DND-41 (cell line): ENCODE measurements around the gene FIBCD1.

Source experiments
- ATAC-seq: fragments of 200-7000 bp; cut with Tn5 transposase; 3 replicates; pipeline ENCODE4 v1.9.1; 2021; ENCODE audit warnings: low read depth; ENCODE audit not compliant: insufficient read depth
- DNase-seq: peaks from one replicate; pipeline ENCODE4 v3.0.0-alpha.2; 2020
- H2AFZ ChIP-seq: 2 replicates; pipeline ENCODE4 v1.6.0; 2012; ENCODE audit warnings: low read depth, low read length
- H3K27ac ChIP-seq: 2 replicates; pipeline ENCODE4 v1.5.1; 2012; ENCODE audit warnings: low read length, inconsistent platforms
- H3K27me3 ChIP-seq: fragments of 200-600 bp; sonication (generic); 2 replicates; pipeline ENCODE4 v1.6.0; 2012; ENCODE audit warnings: low read length, mild to moderate bottlenecking, inconsistent platforms; ENCODE audit not compliant: insufficient read depth, poor library complexity
- H3K36me3 ChIP-seq: 2 replicates; pipeline ENCODE4 v1.5.1; 2012; ENCODE audit warnings: low read length, inconsistent platforms; ENCODE audit not compliant: insufficient read depth
- H3K4me1 ChIP-seq: 2 replicates; pipeline ENCODE4 v1.5.1; 2012; ENCODE audit warnings: mild to moderate bottlenecking, low read length; ENCODE audit not compliant: insufficient read depth
- H3K4me2 ChIP-seq: 2 replicates; pipeline ENCODE4 v1.6.0; 2012; ENCODE audit warnings: mild to moderate bottlenecking, moderate library complexity, low read length, inconsistent platforms; ENCODE audit not compliant: insufficient read depth
- H3K4me3 ChIP-seq, 2 experiments: fragments of 200-600 bp in 1 of 2; shearing (Covaris generic) in 1 of 2; 2 replicates each; pipeline ENCODE4 v1.5.1; 2012 to 2016; ENCODE audit warnings: inconsistent platforms in 2 of 2, low read length in 2 of 2, mild to moderate bottlenecking in 2 of 2, low read depth in 1 of 2, moderate library complexity in 1 of 2
- H3K79me2 ChIP-seq: 2 replicates; pipeline ENCODE4 v1.6.0; 2012; ENCODE audit warnings: low read length, inconsistent platforms; ENCODE audit not compliant: insufficient read depth
- H3K9ac ChIP-seq: 2 replicates; pipeline ENCODE4 v1.6.0; 2012; ENCODE audit warnings: low read depth, mild to moderate bottlenecking, inconsistent platforms, low read length, moderate library complexity
- H3K9me3 ChIP-seq: 2 replicates; pipeline ENCODE4 v1.5.1; 2012; ENCODE audit warnings: low read length, moderate library complexity, mild to moderate bottlenecking, inconsistent platforms; ENCODE audit not compliant: insufficient read depth, severe bottlenecking
- H4K20me1 ChIP-seq: 2 replicates; pipeline ENCODE4 v1.6.0; 2012; ENCODE audit warnings: low read length; ENCODE audit not compliant: insufficient read depth
- CTCF ChIP-seq: IDR thresholded peaks from 2 replicates; pipeline ENCODE4 v1.5.1; 2012; ENCODE audit warnings: borderline replicate concordance, low read length, moderate library complexity, mild to moderate bottlenecking; ENCODE audit not compliant: poor library complexity, severe bottlenecking; ENCODE audit errors: extremely low read depth
- EZH2 ChIP-seq: IDR thresholded peaks from 3 replicates; pipeline ENCODE4 v1.6.1; 2012; ENCODE audit warnings: borderline replicate concordance, low read depth, mild to moderate bottlenecking, moderate library complexity, low read length, inconsistent platforms; ENCODE audit not compliant: severe bottlenecking

FIBCD1 gene

GRCh38 chr9:130985029-130985428, 46.0 kb upstream of the FIBCD1 start:
- Histone ChIP-seq H3K4me1 (no peaks in the 10 kb centered on the region), H4K20me1 (no peaks in the 10 kb centered on the region), H3K9me3 (no peaks in the 10 kb centered on the region), H3K9ac (no peak overlapping the region), H2AFZ (no peak overlapping the region), H3K4me3 (no peak overlapping the region), H3K4me2 (no peak overlapping the region), H3K79me2 (no peaks in the 10 kb centered on the region), H3K27me3 (no peaks in the 10 kb centered on the region), H3K36me3 (no peaks in the 10 kb centered on the region), H3K27ac (no peak overlapping the region)
- TF ChIP-seq CTCF, result no peak
- TF ChIP-seq EZH2, result no peak
- no peak for ATAC-seq
- DNase-seq, result no peak

GRCh38 chr9:130984521-130984920, 45.5 kb upstream of the FIBCD1 start:
- DNase-seq, result no peak

GRCh38 chr9:130983970-130984369, 44.9 kb upstream of the FIBCD1 start:
- H2AFZ ChIP-seq, result no peak overlapping the region
- no peaks in the 10 kb centered on the region for H3K79me2 ChIP-seq
- no peaks in the 10 kb centered on the region for H3K27me3 ChIP-seq
- H3K9ac ChIP-seq, result no peak overlapping the region
- H4K20me1 ChIP-seq, result no peaks in the 10 kb centered on the region
- H3K36me3 ChIP-seq, result no peaks in the 10 kb centered on the region
- H3K27ac ChIP-seq, result no peak overlapping the region
- no peak for ATAC-seq
- H3K9me3 ChIP-seq, result no peaks in the 10 kb centered on the region
- no peak overlapping the region for H3K4me3 ChIP-seq
- no peak for DNase-seq
- H3K4me2 ChIP-seq, result no peak overlapping the region
- no peak for TF ChIP-seq EZH2
- no peaks in the 10 kb centered on the region for H3K4me1 ChIP-seq

More at GRCh38 chr9:130984521-130984920, 45.5 kb upstream of the FIBCD1 start:
- TF ChIP-seq CTCF, result no peak
- TF ChIP-seq EZH2, result no peak
- Histone ChIP-seq H3K27me3 (no peaks in the 10 kb centered on the region), H3K27ac (no peak overlapping the region), H3K9me3 (no peaks in the 10 kb centered on the region), H3K36me3 (no peaks in the 10 kb centered on the region), H2AFZ (no peak overlapping the region), H3K4me3 (no peak overlapping the region), H3K79me2 (no peaks in the 10 kb centered on the region), H4K20me1 (no peaks in the 10 kb centered on the region), H3K4me1 (no peaks in the 10 kb centered on the region), H3K4me2 (no peak overlapping the region), H3K9ac (no peak overlapping the region)
- ATAC-seq, result no peak

- DNase-seq, result no peak
- Histone ChIP-seq H4K20me1 (no peaks in the 10 kb centered on the region), H3K9me3 (no peaks in the 10 kb centered on the region), H3K79me2 (no peaks in the 10 kb centered on the region), H3K27me3 (no peaks in the 10 kb centered on the region), H3K9ac (no peak overlapping the region), H3K27ac (no peak overlapping the region), H2AFZ (no peak overlapping the region), H3K4me2 (no peak overlapping the region), H3K4me1 (no peaks in the 10 kb centered on the region), H3K4me3 (no peak overlapping the region), H3K36me3 (no peaks in the 10 kb centered on the region)
- TF ChIP-seq CTCF (no peak), EZH2 (no peak)
- no peak for ATAC-seq
Observed at GRCh38 chr9:130983359-130983670, 44.3 kb upstream of the FIBCD1 start.
